Body of pancreas (tissue), 4 donors: ENCODE data around the gene DDX3X. TPM values are rescaled to one million over a fixed set of nuclear protein-coding genes. Genes with fewer than 3 reads are reported as not detected.

Experiments used
- ATAC-seq: fragments of 150-250 bp; one replicate; pipeline ENCODE4 v1.9.1; 2016
- DNase-seq, 4 donors: peaks; one replicate each; pipeline ENCODE4 v3.0.0-alpha.2; 2019
- H3K27ac ChIP-seq, 4 donors: fragments of 200-600 bp; sonication (generic); 1 replicate in 3 of 4; 2 replicates in 1 of 4; pipeline versions ENCODE4 v1.5.1 to v1.6.1; 2016 to 2019; ENCODE audit warnings: mild to moderate bottlenecking in 1 of 4, mixed read lengths in 1 of 4, moderate library complexity in 1 of 4
- H3K27me3 ChIP-seq, 2 donors: fragments of 200-600 bp; sonication (generic); one replicate each; pipeline ENCODE4 v1.6.0; 2016; ENCODE audit warnings: mild to moderate bottlenecking in 1 of 2
- H3K36me3 ChIP-seq, 2 donors: fragments of 200-600 bp; sonication (generic); replicated peaks in 1 of 2; 2 replicates each; pipeline ENCODE4 v1.5.1; 2016; ENCODE audit warnings: low read depth in 2 of 2; ENCODE audit not compliant: insufficient read depth in 1 of 2
- H3K4me1 ChIP-seq: fragments of 200-600 bp; sonication (generic); one replicate; pipeline ENCODE4 v1.6.0; 2016
- H3K4me3 ChIP-seq, 2 donors: fragments of 200-600 bp; sonication (generic); 1 replicate in 1 of 2; 2 replicates in 1 of 2; pipeline ENCODE4 v1.5.1; 2016 to 2019
- H3K9me3 ChIP-seq, 3 donors: fragments of 200-600 bp; sonication (generic); 1 replicate in 2 of 3; 2 replicates in 1 of 3; pipeline ENCODE4 v1.5.1; 2016
- CTCF ChIP-seq, 7 experiments: fragments of 450-650 bp in 4 of 7; fragments of 200-600 bp in 3 of 7; sonication (generic) in 3 of 7; IDR thresholded peaks; one replicate each; pipeline ENCODE4 v1.5.1; 2016 to 2019; ENCODE audit warnings: antibody characterized with exemption in 7 of 7
- POLR2A ChIP-seq, 3 donors: fragments of 450-650 bp; IDR thresholded peaks; one replicate each; pipeline ENCODE4 v1.6.1; 2016; ENCODE audit warnings: antibody characterized with exemption in 3 of 3, mild to moderate bottlenecking in 2 of 3
- WGBS, 2 donors: methylation state at CpG; one replicate each; pipeline ENCODE4 v1.1.5; 2017; 5-methylcytosine and 5-hydroxymethylcytosine counted together
- intact Hi-C: fragments of 100-400 bp; cut with DNase I; formaldehyde crosslinking; loops from one replicate; pipeline ENCODE4 v1.15.1; 2023
- total RNA-seq, 2 donors: library from RNA; depleted of rRNA; stranded (reverse); fragments of >200 nt; gene quantifications; one replicate each; pipeline ENCODE4 v1.1.0, GENCODE V29; 2016

Gene DDX3X
- total RNA-seq, 2 donors from 2014 or later: 104 to 127 TPM

GRCh38 chrX:41373989-41374606 is 40.1 kb downstream of the DDX3X start:
- Histone ChIP-seq H3K4me3 (no peak overlapping the region), H3K4me1 (no peaks in the 10 kb centered on the region), H3K36me3 (no peaks in the 10 kb centered on the region), H3K27ac (no peak overlapping the region), H3K9me3 (no peaks in the 10 kb centered on the region), H3K27me3 (no peaks in the 10 kb centered on the region)
- ATAC-seq (no peak), DNase-seq (no peak)
- WGBS, 2 donors: 70 to 89% methylated on average over 2 to 5 of the region's 5 CpGs
- intact Hi-C loops: no loop called here
- TF ChIP-seq CTCF (IDR thresholded peaks at IDR 0.05) (no peak), POLR2A (IDR thresholded peaks at IDR 0.05) (no peak)

- intact Hi-C loops: no loop called here
- Histone ChIP-seq H3K4me1 (no peaks in the 10 kb centered on the region), H3K27ac (no peak overlapping the region), H3K36me3 (no peaks in the 10 kb centered on the region), H3K4me3 (no peak overlapping the region), H3K9me3 (no peaks in the 10 kb centered on the region), H3K27me3 (no peaks in the 10 kb centered on the region)
- TF ChIP-seq CTCF (IDR thresholded peaks at IDR 0.05) (no peak), POLR2A (IDR thresholded peaks at IDR 0.05) (no peak)
- whole genome bisulfite sequencing, 2 donors: 72 to 79% methylated on average over 3 to 7 of the region's 8 CpGs
- ATAC-seq (no peak), DNase-seq (no peak)
These were observed 43.7 kb downstream of the DDX3X start for GRCh38 chrX:41377624-41378023.

GRCh38 chrX:41381685-41382084 is 47.7 kb downstream of the DDX3X start:
- intact Hi-C loops: no loop called here
- Histone ChIP-seq H3K36me3 (no peaks in the 10 kb centered on the region), H3K9me3 (no peaks in the 10 kb centered on the region), H3K4me1 (no peaks in the 10 kb centered on the region), H3K27ac (no peak overlapping the region), H3K4me3 (no peak overlapping the region), H3K27me3 (no peaks in the 10 kb centered on the region)
- WGBS, 2 donors: 44 to 75% methylated on average over 3 of the region's 5 CpGs
- ATAC-seq: no peak
- DNase-seq: peak in 2 of 4 donors; percentile 10 to 52
- TF ChIP-seq CTCF (IDR thresholded peaks at IDR 0.05): no peak
- TF ChIP-seq POLR2A (IDR thresholded peaks at IDR 0.05): no peak

GRCh38 chrX:41382714-41383645 is 49.0 kb downstream of the DDX3X start:
- Histone ChIP-seq H3K4me3 (no peak overlapping the region), H3K4me1 (no peaks in the 10 kb centered on the region), H3K27me3 (no peaks in the 10 kb centered on the region), H3K36me3 (no peaks in the 10 kb centered on the region), H3K9me3 (no peaks in the 10 kb centered on the region), H3K27ac (peak overlapping the region in 1 of 4 donors; percentile 32)
- no peak for TF ChIP-seq POLR2A (IDR thresholded peaks at IDR 0.05)
- TF ChIP-seq CTCF (IDR thresholded peaks at IDR 0.05): no peak
- 64 to 71% methylated on average over 8 to 10 of the region's 10 CpGs for WGBS, 2 donors
- DNase-seq: no peak
- ATAC-seq: no peak
- intact Hi-C loops: no loop called here
